Measurements from ENCODE around the gene MS4A13.
"Not testable (repeated sequence)": the region's sequence is repeated elsewhere in the genome, so short reads cannot be mapped to it uniquely, and the experiment has no call there.

The MS4A13 gene

GRCh38 chr11:60530454-60531100 is 15.4 kb downstream of the MS4A13 start:
- no peak for DNase-seq (ENCODE audit: low spot score)

GRCh38 chr11:60532383-60532782 is 17.2 kb downstream of the MS4A13 start:
- DNase-seq (ENCODE audit: low spot score), result not testable (repeated sequence)

GRCh38 chr11:60538627-60539026 is 23.4 kb downstream of the MS4A13 start:
- DNase-seq (ENCODE audit: low spot score), result not testable (repeated sequence)

- DNase-seq (ENCODE audit: low spot score), result no peak
These were observed 28.9 kb downstream of the MS4A13 start for GRCh38 chr11:60544077-60544476.

- no peak for DNase-seq (ENCODE audit: low spot score)
These were observed 46.1 kb downstream of the MS4A13 start for GRCh38 chr11:60561254-60561653.

- no peak for DNase-seq (ENCODE audit: low spot score)
These were observed 48.5 kb downstream of the MS4A13 start for GRCh38 chr11:60563553-60564235.

- no peak for DNase-seq (ENCODE audit: low spot score)
These were observed 51.6 kb downstream of the MS4A13 start for GRCh38 chr11:60566776-60567175.

- DNase-seq (ENCODE audit: low spot score), result no peak
These were observed 55.8 kb downstream of the MS4A13 start for GRCh38 chr11:60570970-60571369.

GRCh38 chr11:60589611-60590010 is 74.4 kb downstream of the MS4A13 start:
- DNase-seq (ENCODE audit: low spot score), result no peak

Measured in HuH-7.5 (cell line).